ENCODE measurements around the gene OR5A1. TPM values are rescaled to one million over a fixed set of nuclear protein-coding genes. Genes with fewer than 3 reads are reported as not detected.

OR5A1 gene
- total RNA-seq, 1 donor from 2014 or later: not detected

DNA sequence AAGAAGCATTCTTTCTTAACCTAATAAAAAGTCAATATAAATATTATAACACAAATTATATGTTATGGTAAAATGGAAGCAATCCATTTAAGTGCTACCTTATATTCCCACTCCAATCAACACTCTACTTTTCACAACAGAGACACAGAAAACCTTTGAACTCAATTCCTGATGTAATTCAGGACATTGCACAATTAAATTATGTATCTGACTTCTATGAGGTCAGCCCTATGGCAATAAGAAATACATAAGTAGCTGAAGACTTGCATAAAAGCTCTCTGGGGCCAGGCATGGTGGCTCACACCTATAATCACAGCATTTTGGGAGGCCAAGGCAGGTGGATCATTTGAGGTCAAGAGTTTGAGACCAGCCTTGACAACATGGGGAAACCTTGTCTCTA, 43.6 kb downstream of the OR5A1 start:
- DNase-seq: no peak

- DNase-seq: no peak
These were observed 44.1 kb downstream of the OR5A1 start for GRCh38 chr11:59480359-59480758.

Other genes starting within 250 kb of the OR5A1 start
- 2.8 TPM for gene MPEG1, start 223.5 kb upstream of the OR5A1 start, total RNA-seq
- gene OR5AN1, start 77.6 kb upstream of the OR5A1 start, total RNA-seq: not detected
- gene OR5A2, start 10.1 kb upstream of the OR5A1 start, total RNA-seq: not detected
- gene OR4D6, start 20.5 kb downstream of the OR5A1 start, total RNA-seq: not detected
- gene OR4D10, start 36.8 kb downstream of the OR5A1 start, total RNA-seq: not detected
- gene OR4D11, start 67.1 kb downstream of the OR5A1 start, total RNA-seq: not detected
- gene OR4D9, start 75.1 kb downstream of the OR5A1 start, total RNA-seq: not detected
- 30.6 TPM for gene OSBP, start 179.3 kb downstream of the OR5A1 start, total RNA-seq
- gene PATL1, start 232.6 kb downstream of the OR5A1 start, total RNA-seq: 3.7 TPM